Amygdala (tissue), 56 donors: ENCODE data around the gene CD7.

ENCODE experiments used
- DNase-seq, 56 donors: peaks; one replicate each; lab custom pipeline; 2025; lab: John Stamatoyannopoulos, UW

CD7 gene

DNA sequence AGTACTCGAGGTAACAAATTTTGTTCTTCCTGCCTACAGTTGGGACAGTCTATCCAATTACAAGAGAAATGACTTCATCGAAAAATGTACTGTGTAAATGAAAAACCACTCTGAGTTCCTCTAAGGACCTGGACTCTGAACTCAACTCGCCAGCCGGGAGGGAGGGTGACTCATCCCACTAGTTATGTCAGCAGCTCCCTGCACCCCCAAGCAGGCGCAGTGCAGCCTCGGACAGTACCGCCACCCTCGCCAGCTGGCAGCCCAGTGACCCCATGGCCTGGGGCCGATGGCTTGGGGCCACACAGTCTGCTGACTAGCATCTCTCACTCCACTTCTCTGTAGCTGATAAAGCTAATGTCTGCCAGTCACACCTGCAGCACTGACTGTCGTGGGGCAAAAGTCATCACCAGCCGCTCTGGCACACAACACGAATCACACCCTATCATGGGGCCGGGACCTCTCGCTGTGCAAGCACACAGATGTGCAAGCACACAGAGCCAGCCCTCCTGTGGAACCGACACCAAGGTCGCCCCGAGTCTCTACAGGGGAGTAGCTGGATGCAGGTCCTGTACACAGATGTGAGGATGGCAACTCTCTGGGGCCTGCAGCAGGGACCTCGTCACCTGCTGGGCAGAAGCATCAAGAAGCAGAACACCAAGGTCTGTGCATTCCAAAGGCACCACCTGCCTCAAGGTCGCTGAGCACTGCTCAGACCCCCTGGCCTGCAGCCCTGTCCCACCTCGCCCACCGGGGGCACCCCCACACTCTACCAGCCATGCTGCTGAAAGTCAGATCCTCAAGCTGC lies 49.6 kb downstream of the CD7 start:
- DNase-seq = peak; percentile 20 to 95 (median 80)

DNA sequence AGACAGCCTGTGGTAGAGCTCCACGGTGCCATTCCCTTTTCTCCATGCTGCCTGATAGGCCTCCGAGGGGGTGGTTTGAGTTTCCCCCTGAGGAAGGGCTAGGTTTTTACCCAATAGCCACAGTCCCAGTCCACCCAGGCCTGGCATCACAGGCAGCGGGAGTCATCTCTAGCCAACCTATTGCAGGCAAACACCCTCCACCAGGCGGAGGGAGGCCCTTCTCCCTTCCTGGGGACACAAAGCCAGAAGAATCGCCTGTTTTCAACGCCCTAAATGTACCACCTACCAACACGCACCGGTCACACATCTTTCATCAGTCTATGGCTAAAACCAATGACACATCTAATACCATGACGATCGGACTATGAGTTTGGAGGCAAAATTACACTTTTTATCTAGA lies 51.3 kb downstream of the CD7 start:
- no peak for DNase-seq
